Breast epithelium (tissue), 4 donors: ENCODE results near the gene CDO1. TPM values are rescaled to one million over a fixed set of nuclear protein-coding genes. Genes with fewer than 3 reads are reported as not detected.

ENCODE experiments used
- DNase-seq, 2 donors: peaks; one replicate each; pipeline ENCODE4 v3.0.0-alpha.2; 2019; ENCODE audit warnings: low spot score in 2 of 2
- H3K27ac ChIP-seq, 2 donors: fragments of 200-600 bp; sonication (generic) in 1 of 2; one replicate each; pipeline ENCODE4 v1.5.1; 2016 to 2019; ENCODE audit warnings: mild to moderate bottlenecking in 1 of 2
- H3K27me3 ChIP-seq, 2 donors: fragments of 200-600 bp; sonication (generic) in 1 of 2; one replicate each; pipeline versions ENCODE4 v1.5.1 to v1.6.0; 2017 to 2019; ENCODE audit warnings: control low read depth in 1 of 2, mild to moderate bottlenecking in 1 of 2
- H3K36me3 ChIP-seq: fragments of 200-600 bp; one replicate; pipeline ENCODE4 v1.5.1; 2019
- H3K4me1 ChIP-seq, 2 donors: fragments of 200-600 bp; sonication (generic); one replicate each; pipeline ENCODE4 v1.5.1; 2016 to 2019; ENCODE audit warnings: control low read depth in 1 of 2
- H3K4me3 ChIP-seq, 3 donors: fragments of 200-600 bp; sonication (generic); 1 replicate in 2 of 3; 2 replicates in 1 of 3; pipeline ENCODE4 v1.5.1; 2016 to 2019; ENCODE audit warnings: mild to moderate bottlenecking in 3 of 3, moderate library complexity in 2 of 3
- H3K9me3 ChIP-seq, 2 donors: fragments of 200-600 bp; sonication (generic) in 1 of 2; one replicate each; pipeline ENCODE4 v1.5.1; 2016 to 2019; ENCODE audit warnings: control low read depth in 1 of 2
- POLR2A ChIP-seq: fragments of 450-650 bp; IDR thresholded peaks from one replicate; pipeline ENCODE4 v1.6.1; 2016; ENCODE audit warnings: antibody characterized with exemption, mild to moderate bottlenecking, moderate library complexity
- POLR2AphosphoS5 ChIP-seq, 3 donors: sonication (generic); formaldehyde crosslinking; IDR thresholded peaks; one replicate each; pipeline ENCODE4 v1.6.1; 2017; ENCODE audit warnings: antibody characterized with exemption in 3 of 3
- intact Hi-C: fragments of 100-400 bp; cut with DNase I; formaldehyde crosslinking; loops from one replicate; pipeline ENCODE4 v1.15.1; 2023; ENCODE audit warnings: low total_unique reads
- total RNA-seq, 3 donors: library from RNA; depleted of rRNA; stranded (reverse); fragments of >200 nt; gene quantifications; one replicate each; pipeline ENCODE4 v1.1.0, GENCODE V29; 2016
- TF ChIP-seq, protein P1 (sequence below), 3 donors: fragments of 450-650 bp; IDR thresholded peaks; one replicate each; pipeline ENCODE4 v1.5.1; 2016 to 2017; ENCODE audit warnings: antibody characterized with exemption in 3 of 3, mild to moderate bottlenecking in 3 of 3, moderate library complexity in 3 of 3

Gene CDO1
- total RNA-seq, 3 donors from 2014 or later, result 47.7 to 342 (median 54.7) TPM

DNA sequence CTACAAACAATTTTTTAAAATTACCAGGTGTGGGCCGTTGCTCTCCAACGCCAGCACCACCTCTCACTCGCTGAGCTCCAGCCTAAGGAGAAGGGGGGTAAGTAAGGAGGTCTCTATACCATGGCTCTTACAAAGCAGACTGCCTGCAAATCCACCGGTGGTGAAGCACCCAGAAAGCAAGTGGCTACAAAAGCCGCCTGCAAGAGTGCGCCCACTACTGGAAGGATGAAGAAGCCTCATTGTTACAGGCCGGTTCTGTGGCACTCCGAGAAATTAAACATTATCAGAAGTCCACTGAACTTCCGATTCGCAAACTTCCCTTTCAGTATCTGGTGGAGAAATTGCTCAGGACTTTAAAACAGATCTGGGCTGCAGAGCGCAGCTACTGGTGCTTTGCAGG is 46.0 kb downstream of the CDO1 start:
- no peaks in the 10 kb centered on the region for H3K9me3 ChIP-seq
- TF ChIP-seq POLR2A (no peak), POLR2AphosphoS5 (IDR thresholded peaks at IDR 0.05) (no peak)
- TF ChIP-seq, protein P1, sequence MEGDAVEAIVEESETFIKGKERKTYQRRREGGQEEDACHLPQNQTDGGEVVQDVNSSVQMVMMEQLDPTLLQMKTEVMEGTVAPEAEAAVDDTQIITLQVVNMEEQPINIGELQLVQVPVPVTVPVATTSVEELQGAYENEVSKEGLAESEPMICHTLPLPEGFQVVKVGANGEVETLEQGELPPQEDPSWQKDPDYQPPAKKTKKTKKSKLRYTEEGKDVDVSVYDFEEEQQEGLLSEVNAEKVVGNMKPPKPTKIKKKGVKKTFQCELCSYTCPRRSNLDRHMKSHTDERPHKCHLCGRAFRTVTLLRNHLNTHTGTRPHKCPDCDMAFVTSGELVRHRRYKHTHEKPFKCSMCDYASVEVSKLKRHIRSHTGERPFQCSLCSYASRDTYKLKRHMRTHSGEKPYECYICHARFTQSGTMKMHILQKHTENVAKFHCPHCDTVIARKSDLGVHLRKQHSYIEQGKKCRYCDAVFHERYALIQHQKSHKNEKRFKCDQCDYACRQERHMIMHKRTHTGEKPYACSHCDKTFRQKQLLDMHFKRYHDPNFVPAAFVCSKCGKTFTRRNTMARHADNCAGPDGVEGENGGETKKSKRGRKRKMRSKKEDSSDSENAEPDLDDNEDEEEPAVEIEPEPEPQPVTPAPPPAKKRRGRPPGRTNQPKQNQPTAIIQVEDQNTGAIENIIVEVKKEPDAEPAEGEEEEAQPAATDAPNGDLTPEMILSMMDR (IDR thresholded peaks at IDR 0.05), result no peak
- no peak for DNase-seq
- no peaks in the 10 kb centered on the region for H3K27me3 ChIP-seq
- H3K4me3 ChIP-seq, result no peak overlapping the region
- no peak overlapping the region for H3K27ac ChIP-seq
- intact Hi-C loops, result no loop called here
- H3K36me3 ChIP-seq, result no peaks in the 10 kb centered on the region
- no peaks in the 10 kb centered on the region for H3K4me1 ChIP-seq

GRCh38 chr5:115767424-115767823 is 49.0 kb downstream of the CDO1 start:
- H3K27ac ChIP-seq, result no peak overlapping the region
- intact Hi-C loops, result no loop called here
- TF ChIP-seq POLR2A, result no peak
- TF ChIP-seq, protein P1 (IDR thresholded peaks at IDR 0.05), result no peak
- no peak for TF ChIP-seq POLR2AphosphoS5 (IDR thresholded peaks at IDR 0.05)
- no peak overlapping the region for H3K4me3 ChIP-seq
- no peaks in the 10 kb centered on the region for H3K9me3 ChIP-seq
- H3K36me3 ChIP-seq, result no peaks in the 10 kb centered on the region
- no peaks in the 10 kb centered on the region for H3K27me3 ChIP-seq
- no peaks in the 10 kb centered on the region for H3K4me1 ChIP-seq
- DNase-seq, result no peak

DNA sequence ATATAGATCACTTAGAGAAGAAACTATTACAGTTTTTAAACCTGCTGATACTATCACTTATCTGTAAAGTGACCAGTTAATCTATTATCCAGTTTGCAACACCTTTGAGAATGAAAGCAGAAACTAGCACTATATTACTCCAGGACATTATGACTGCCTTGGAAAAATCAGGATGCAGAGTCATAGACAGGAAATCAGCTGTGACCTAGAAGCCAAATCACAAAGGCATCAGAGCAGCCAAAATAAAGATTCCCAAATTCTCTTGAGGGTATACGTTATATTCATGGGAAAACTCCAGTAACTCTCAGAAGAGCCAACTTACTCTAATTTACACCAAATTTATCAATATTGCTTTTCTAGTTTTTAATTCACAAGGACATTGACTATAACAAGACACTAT is 49.9 kb downstream of the CDO1 start:
- no peaks in the 10 kb centered on the region for H3K36me3 ChIP-seq
- H3K27ac ChIP-seq, result no peak overlapping the region
- no peaks in the 10 kb centered on the region for H3K9me3 ChIP-seq
- TF ChIP-seq, protein P1 (IDR thresholded peaks at IDR 0.05), result no peak
- no peak for TF ChIP-seq POLR2A
- TF ChIP-seq POLR2AphosphoS5 (IDR thresholded peaks at IDR 0.05), result no peak
- no peaks in the 10 kb centered on the region for H3K27me3 ChIP-seq
- intact Hi-C loops, result no loop called here
- H3K4me1 ChIP-seq, result no peaks in the 10 kb centered on the region
- no peak for DNase-seq
- H3K4me3 ChIP-seq, result no peak overlapping the region

DNA sequence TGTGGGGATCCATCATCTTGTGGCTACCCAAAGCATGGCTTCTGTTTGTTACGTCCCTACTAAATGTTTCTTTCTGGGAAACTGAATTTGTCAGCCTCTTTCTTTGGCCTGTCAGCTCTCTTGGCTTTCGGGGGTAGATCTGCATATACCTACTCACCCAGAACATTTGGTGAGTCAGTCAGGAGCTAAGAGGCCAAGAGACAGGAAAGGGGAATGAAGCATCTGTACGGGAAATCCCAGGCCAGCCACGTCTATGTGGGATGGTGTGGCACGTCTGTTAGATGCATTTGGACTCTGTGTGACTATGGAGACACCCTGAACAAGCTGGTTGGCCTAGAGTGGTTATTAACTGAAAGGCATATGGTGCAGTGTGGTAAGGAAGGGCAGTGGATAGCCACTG is 58.1 kb downstream of the CDO1 start:
- no peak for DNase-seq
- no peaks in the 10 kb centered on the region for H3K4me1 ChIP-seq
- intact Hi-C loops, result no loop called here
- no peaks in the 10 kb centered on the region for H3K9me3 ChIP-seq
- H3K27me3 ChIP-seq, result no peaks in the 10 kb centered on the region
- H3K4me3 ChIP-seq, result no peak overlapping the region
- no peak overlapping the region for H3K27ac ChIP-seq
- TF ChIP-seq, protein P1 (IDR thresholded peaks at IDR 0.05), result no peak
- no peak for TF ChIP-seq POLR2AphosphoS5 (IDR thresholded peaks at IDR 0.05)
- TF ChIP-seq POLR2A, result no peak
- no peaks in the 10 kb centered on the region for H3K36me3 ChIP-seq

DNA sequence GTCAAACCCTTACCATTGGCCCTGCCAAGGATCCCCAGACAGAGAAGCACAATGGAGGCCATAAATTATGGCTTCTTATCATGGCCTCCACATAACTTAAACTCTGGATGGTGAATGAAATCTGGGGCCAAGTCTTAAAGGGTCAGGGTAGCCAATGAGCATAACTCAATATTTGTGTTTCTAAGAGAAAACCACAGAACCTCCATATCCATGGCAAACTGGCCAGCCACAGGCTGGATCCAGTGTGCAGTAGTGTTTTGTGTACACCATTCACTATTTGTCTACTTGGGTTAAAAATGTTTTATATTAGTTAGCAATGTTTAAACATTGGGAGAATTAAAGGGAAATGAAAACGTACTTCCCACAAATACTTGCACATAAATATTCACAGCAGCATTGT is 60.8 kb downstream of the CDO1 start:
- no peaks in the 10 kb centered on the region for H3K4me1 ChIP-seq
- intact Hi-C loops, result no loop called here
- H3K36me3 ChIP-seq, result no peaks in the 10 kb centered on the region
- no peaks in the 10 kb centered on the region for H3K27me3 ChIP-seq
- H3K4me3 ChIP-seq, result no peak overlapping the region
- DNase-seq, result no peak
- no peaks in the 10 kb centered on the region for H3K9me3 ChIP-seq
- TF ChIP-seq POLR2AphosphoS5 (IDR thresholded peaks at IDR 0.05) (no peak), POLR2A (no peak)
- TF ChIP-seq, protein P1 (IDR thresholded peaks at IDR 0.05), result no peak
- H3K27ac ChIP-seq, result no peak overlapping the region

Other genes with a start within 250 kb of the CDO1 start
- 1 to 10 TPM in 2 of 3 donors, under 1 TPM in 1; 0.98 to 1.6 (median 1.5) TPM for gene TICAM2, start 214.2 kb downstream of the CDO1 start, total RNA-seq
- gene TMED7, start 190.6 kb downstream of the CDO1 start, total RNA-seq, result 10 to 100 TPM; 74.4 to 94.7 (median 80.5) TPM
- gene ATG12, start 24.9 kb upstream of the CDO1 start, total RNA-seq, result 10 to 100 TPM; 46.0 to 63.0 (median 50.8) TPM
- 10 to 100 TPM; 74.7 to 93.7 (median 89.9) TPM for gene AP3S1, start 25.3 kb upstream of the CDO1 start, total RNA-seq
- 10 to 100 TPM in 1 of 3 donors, 1 to 10 TPM in 2; 2.6 to 72.3 (median 3.3) TPM for gene LVRN, start 145.8 kb upstream of the CDO1 start, total RNA-seq
- not detected for gene ARL14EPL, start 215.8 kb upstream of the CDO1 start, total RNA-seq